ENCODE results near the gene RPS6KA5.
"Not testable (repeated sequence)": the region's sequence is repeated elsewhere in the genome, so short reads cannot be mapped to it uniquely, and the experiment has no call there.

RPS6KA5 gene

DNA sequence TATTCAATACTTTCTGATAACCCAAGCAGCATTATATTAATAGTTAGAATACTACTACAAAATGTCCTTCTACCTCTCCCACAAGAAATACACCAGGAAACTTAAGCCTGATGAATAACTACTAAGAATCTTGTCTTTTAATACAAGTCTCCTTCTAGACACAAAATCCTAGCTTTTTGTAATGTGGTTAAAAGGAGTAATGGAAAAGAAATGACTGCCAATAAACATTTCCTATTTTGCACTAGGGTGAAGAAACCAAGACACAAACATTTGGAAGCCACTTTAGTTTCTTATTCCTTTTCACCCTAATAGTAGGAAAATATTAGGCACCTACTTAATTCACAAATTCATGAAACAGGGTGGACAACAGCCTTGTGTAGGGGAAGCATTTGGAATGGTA lies 192.9 kb downstream of the RPS6KA5 start:
- no peak for DNase-seq (ENCODE audit: low read depth)

DNA sequence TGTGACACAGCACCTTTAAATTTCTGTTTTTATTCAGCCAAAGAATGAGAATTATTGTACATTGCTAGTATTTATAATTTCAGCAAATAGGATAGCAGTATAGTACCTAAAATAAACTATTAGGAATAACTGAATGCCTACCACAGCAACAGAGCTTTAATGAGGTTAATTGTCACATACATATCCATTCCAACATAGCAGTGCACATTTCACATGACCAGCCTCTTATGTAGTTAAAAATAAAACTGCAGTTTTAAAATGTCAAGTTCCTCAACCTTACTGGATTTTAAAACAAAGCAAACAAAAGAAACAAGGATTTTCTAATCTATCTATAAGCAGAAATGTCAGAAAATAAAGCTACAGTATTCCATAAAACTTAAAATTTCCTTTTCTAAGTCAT lies 193.6 kb downstream of the RPS6KA5 start:
- DNase-seq (ENCODE audit: low read depth): no peak

DNA sequence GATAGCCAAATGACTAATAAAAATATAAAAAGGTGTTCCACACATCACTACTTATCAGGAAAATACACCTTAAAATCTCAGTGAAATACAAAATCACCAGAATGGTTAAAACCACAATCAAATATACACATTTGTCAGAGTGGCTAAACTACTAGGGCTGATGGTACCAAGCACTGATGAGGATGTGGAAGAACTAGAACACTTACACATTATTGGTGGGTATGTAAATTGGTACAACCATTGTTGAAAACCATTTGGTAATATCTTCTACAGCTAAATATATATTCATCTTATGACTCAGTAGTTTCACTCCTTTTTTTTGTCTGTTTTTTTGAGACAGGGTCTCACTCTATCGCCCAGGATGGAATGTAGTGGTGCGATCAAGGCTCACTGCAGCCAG lies 195.7 kb downstream of the RPS6KA5 start:
- no peak for DNase-seq (ENCODE audit: low read depth)

GRCh38 chr14:90858511-90858910 lies 201.9 kb downstream of the RPS6KA5 start:
- DNase-seq (ENCODE audit: low read depth): no peak

DNA sequence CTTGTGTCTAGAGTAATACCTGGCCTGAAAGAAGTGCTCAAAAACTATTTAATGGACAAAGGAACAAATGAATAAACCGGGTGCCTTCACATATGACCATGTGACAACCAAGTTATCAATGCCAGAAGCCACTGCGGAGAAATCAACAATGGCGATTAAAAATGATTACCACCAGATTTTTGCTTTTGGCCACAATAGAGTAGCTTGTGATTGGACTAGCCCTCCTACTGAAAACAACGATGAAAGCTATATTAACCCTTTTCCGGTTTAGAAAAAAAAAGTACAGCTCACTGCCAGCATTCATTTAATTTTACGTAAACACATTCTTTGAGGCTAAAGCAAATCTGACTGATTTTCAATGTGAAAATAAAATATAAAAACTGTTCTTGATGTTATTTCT lies 202.6 kb downstream of the RPS6KA5 start:
- DNase-seq (ENCODE audit: low read depth): no peak

- not testable (repeated sequence) for DNase-seq (ENCODE audit: low read depth)
Observed at GRCh38 chr14:90856115-90856514, 204.3 kb downstream of the RPS6KA5 start.

- no peak for DNase-seq (ENCODE audit: low read depth)
Observed at GRCh38 chr14:90853116-90853515, 207.3 kb downstream of the RPS6KA5 start.

DNA sequence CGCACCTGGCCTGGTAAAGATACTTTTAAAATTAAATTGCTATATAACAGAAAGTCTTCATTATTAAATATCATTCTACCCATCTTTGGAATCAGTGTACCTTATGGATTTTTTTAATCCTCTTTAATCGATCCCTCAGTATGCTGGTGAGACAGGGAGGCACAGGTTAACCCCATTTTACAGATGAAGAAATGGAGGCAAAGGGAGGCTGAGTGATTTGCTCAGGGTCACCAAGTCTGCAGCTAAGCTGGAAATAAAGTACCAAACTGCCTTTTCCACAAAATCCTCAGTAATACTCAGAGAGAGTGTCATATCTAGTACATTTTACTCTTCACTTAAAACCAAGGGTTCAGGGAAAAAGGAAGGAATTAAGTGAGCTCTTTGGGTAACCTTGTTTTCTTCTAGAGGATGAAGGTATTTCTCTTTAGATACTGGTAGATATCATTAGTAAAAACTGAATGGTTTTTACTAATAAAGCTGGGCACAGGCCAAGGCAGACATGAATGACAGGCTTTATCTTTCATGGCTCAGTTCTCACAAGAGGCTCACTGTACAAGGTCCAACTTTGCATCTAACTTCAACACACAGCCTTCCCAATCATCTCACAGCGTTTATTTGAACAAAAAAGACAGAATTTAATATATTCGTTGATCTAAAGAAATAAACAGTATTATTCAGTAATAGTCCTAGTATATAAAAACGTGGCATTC lies 209.0 kb downstream of the RPS6KA5 start:
- no peak for DNase-seq (ENCODE audit: low read depth)

DNA sequence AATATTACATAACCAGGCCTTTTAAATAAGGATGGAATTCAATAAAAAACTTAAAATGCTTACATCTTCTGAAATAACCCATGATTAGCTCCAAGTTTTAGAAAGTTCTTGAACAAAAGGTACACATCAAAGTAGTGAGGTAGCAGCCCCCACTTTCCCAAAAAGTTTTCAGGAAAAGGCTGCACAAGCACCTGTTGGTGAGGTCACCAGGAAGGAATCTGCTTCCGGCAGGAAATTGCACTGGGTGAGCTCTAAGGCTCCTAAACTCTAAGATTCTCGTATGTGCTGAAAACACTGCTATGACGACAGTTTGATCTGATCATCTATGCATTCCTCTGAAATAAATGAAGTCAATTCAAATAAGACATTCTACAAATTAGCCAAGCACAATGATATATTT lies 210.0 kb downstream of the RPS6KA5 start:
- no peak for DNase-seq (ENCODE audit: low read depth)

GRCh38 chr14:90849787-90850444 lies 210.5 kb downstream of the RPS6KA5 start:
- DNase-seq (ENCODE audit: low read depth): no peak

DNA sequence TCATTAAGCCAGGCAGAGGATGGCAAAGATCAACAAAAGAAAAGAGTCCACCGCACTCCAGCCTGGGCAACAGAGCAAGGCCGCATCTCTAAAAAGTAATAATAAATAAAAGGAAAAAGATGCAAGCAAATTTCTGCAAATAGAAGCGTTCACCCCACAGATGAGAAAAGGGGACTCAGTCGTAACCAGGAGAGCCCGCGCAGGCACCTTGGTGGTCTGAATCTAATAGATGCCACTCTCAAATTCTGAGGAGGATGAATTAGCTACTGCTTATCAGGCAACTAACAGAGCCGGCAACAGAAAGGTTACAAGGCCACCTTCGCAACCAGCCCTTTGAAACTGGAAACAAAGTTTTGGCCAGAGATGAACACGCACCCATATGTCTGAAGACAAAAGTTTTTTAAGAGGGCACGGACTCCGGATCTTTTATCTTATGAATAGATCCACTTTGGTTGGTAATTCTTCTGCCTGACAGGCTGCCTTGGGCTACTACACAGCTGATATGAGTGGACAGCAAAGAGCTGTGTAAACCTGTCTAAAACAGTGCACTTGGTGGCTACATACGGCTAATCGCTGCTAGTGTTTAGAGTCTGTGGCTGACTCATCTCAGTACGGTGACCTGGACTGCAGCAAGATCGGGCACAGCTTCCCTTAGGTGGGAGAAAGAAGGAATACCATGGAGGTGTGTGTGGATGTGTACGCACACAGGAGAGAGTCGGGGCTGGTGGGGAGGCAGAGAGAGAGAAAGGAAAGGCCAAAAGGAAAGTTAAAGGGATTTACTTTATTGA lies 211.3 kb downstream of the RPS6KA5 start:
- DNase-seq (ENCODE audit: low read depth): no peak

DNA sequence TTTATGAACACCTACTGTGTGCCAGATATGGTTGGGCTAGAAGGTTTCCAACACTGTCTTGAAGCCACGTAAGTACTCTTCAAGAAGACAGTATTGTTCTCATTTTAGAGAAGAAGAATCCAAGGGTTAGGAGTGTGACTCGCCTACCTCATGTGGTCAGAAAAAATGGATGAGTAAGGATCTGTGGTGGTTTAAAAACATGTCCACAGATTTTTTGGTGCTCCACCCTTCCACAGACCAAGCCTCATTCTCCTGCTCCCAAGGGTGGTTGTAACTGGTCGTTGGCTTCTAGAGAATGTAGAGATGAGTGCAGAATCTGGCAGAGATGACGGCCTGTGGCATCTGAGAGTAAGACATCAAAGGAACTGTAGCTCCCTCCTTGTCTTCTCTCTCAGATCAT lies 213.9 kb downstream of the RPS6KA5 start:
- no peak for DNase-seq (ENCODE audit: low read depth)

DNA sequence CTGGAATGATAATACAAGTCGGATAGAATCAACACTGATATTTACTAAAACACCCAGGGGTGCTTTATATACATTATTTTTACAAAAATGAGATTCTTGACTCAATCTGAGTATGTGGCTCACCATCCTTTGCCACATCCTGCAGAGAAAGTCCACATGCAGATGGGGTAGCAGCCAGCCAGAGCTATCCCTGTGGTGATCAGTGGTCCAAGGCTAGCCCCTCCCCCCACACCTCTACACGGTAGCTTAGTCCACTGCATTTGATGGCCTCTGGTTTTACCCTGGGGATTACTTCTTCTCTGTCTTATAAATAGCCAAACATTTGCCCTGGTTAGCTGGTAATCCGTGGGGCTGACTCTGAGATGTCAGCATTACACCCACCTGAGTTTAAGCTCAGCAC lies 216.1 kb downstream of the RPS6KA5 start:
- no peak for DNase-seq (ENCODE audit: low read depth)

DNA sequence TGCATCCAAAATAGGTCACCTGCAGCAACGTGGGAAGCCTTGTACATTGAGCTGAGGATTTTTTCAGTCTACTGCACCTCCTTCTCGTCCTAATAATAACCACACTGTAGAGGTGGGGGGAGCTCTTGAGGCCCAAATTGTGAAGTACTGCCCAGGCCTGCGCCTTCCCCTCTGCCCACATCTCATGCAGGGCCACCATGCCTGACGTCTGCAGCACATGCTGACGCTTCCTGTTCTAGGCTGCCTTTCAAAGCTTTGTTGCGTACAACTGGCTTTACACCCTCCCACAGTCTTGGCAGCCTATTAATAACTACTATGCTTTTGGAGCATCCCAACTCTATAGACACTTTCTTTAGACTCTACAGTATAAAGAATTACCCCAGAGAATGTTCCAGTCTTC lies 217.7 kb downstream of the RPS6KA5 start:
- DNase-seq (ENCODE audit: low read depth): no peak

DNA sequence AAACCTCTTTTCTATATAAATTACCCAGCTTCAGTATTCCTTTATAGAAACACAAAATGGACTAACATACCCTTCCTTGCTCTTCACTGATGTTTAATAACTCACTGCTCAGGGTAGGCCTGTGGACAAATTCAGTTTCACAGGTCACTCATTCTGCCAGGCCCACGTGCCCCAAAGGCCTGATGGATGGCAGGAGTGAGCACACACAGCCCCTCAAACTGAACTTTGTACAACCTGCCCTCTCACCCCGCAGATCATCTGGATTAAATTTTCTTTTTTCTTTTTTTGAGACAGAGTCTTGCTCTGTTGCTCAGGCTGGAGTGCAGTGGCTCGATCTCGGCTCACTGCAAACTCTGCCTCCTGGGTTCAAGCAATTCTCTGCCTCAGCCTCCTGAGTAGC lies 219.8 kb downstream of the RPS6KA5 start:
- not testable (repeated sequence) for DNase-seq (ENCODE audit: low read depth)

- DNase-seq (ENCODE audit: low read depth): no peak
Observed at GRCh38 chr14:90839889-90840266, 220.6 kb downstream of the RPS6KA5 start.

GRCh38 chr14:90839024-90839888 lies 221.2 kb downstream of the RPS6KA5 start:
- DNase-seq (ENCODE audit: low read depth): no peak

DNA sequence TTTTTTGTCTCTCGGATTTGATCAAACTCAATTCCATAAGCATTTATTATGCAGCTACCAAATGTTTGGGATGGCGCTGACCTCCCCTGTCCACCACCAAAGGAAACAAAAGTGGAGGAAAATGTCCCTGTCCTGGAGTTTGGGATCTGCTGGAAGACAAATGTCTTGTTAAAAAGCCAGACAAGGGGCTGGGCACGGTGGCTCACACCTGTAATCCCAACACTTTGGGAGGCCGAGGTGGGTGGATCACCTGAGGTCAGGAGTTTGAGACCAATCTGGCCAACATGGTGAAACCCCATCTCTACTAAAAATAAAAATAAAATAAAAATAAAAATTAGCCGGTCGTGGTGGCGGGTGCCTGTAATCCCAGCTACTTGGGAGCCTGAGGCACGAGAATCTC lies 221.9 kb downstream of the RPS6KA5 start:
- not testable (repeated sequence) for DNase-seq (ENCODE audit: low read depth)

GRCh38 chr14:90837355-90837754 lies 223.1 kb downstream of the RPS6KA5 start:
- no peak for DNase-seq (ENCODE audit: low read depth)

DNA sequence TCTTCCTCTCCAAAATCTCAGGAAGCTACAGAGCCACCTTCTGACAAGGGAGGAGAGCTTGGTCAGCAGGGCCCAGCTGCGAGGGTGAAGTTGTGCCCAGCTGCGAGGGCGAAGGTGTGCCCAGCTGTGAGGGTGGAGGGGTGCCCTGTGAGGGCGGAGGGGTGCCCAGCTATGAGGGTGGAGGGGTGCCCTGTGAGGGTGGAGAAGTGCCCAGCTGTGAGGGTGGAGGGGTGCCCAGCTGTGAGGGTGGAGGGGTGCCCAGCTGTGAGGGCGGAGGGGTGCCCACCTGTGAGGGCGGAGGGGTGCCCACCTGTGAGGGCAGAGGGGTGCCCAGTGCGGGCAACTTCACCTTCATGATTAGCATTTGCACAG lies 223.8 kb downstream of the RPS6KA5 start:
- DNase-seq (ENCODE audit: low read depth): no peak

GRCh38 chr14:90831821-90832220 lies 228.6 kb downstream of the RPS6KA5 start:
- DNase-seq (ENCODE audit: low read depth): no peak

Measured in T-helper 22 cell (primary cell).